Lower leg skin (tissue), 4 donors: ENCODE data around the gene LMCD1. TPM values are rescaled to one million over a fixed set of nuclear protein-coding genes. Genes with fewer than 3 reads are reported as not detected.

Experiments used
- DNase-seq, 2 donors: peaks; one replicate each; pipeline ENCODE4 v3.0.0-alpha.2; 2019; ENCODE audit warnings: low spot score in 2 of 2
- H3K4me3 ChIP-seq: fragments of 200-600 bp; sonication (generic); 2 replicates; pipeline ENCODE4 v1.5.1; 2017; ENCODE audit warnings: mild to moderate bottlenecking, low read depth; ENCODE audit not compliant: poor library complexity, severe bottlenecking
- POLR2A ChIP-seq, 2 donors: fragments of 450-650 bp; IDR thresholded peaks; one replicate each; pipeline ENCODE4 v1.6.1; 2016 to 2017; ENCODE audit warnings: antibody characterized with exemption in 2 of 2, mild to moderate bottlenecking in 1 of 2, moderate library complexity in 1 of 2
- WGBS, 2 donors: methylation state at CpG; one replicate each; pipeline ENCODE4 v1.1.5; 2018; 5-methylcytosine and 5-hydroxymethylcytosine counted together
- intact Hi-C: fragments of 100-400 bp; cut with DNase I; formaldehyde crosslinking; loops from one replicate; pipeline ENCODE4 v1.15.0; 2023; ENCODE audit warnings: low total_unique reads
- total RNA-seq, 4 donors: library from RNA; depleted of rRNA; stranded (reverse); fragments of >200 nt; gene quantifications; one replicate each; pipeline ENCODE4 v1.1.0, GENCODE V29; 2016
- TF ChIP-seq, protein P1 (sequence below), 3 donors: fragments of 450-650 bp; IDR thresholded peaks; one replicate each; pipeline ENCODE4 v1.5.1; 2016; ENCODE audit warnings: antibody characterized with exemption in 3 of 3, mild to moderate bottlenecking in 3 of 3, moderate library complexity in 2 of 3

The LMCD1 gene
- total RNA-seq, 4 donors from 2014 or later: 40.4 to 81.5 (median 54.1) TPM

GRCh38 chr3:8618950-8619349, 117.3 kb downstream of the LMCD1 start:
- intact Hi-C loops: no loop called here
- H3K4me3 ChIP-seq: no peak overlapping the region
- 95 to 96% methylated on average over 4 of the region's 4 CpGs for WGBS, 2 donors
- TF ChIP-seq, protein P1, sequence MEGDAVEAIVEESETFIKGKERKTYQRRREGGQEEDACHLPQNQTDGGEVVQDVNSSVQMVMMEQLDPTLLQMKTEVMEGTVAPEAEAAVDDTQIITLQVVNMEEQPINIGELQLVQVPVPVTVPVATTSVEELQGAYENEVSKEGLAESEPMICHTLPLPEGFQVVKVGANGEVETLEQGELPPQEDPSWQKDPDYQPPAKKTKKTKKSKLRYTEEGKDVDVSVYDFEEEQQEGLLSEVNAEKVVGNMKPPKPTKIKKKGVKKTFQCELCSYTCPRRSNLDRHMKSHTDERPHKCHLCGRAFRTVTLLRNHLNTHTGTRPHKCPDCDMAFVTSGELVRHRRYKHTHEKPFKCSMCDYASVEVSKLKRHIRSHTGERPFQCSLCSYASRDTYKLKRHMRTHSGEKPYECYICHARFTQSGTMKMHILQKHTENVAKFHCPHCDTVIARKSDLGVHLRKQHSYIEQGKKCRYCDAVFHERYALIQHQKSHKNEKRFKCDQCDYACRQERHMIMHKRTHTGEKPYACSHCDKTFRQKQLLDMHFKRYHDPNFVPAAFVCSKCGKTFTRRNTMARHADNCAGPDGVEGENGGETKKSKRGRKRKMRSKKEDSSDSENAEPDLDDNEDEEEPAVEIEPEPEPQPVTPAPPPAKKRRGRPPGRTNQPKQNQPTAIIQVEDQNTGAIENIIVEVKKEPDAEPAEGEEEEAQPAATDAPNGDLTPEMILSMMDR (IDR thresholded peaks at IDR 0.05): no peak
- TF ChIP-seq POLR2A (IDR thresholded peaks at IDR 0.05): no peak
- DNase-seq: peak in 1 of 2 donors; percentile 23

GRCh38 chr3:8619548-8619947, 117.9 kb downstream of the LMCD1 start:
- TF ChIP-seq, protein P1 (IDR thresholded peaks at IDR 0.05): no peak
- no peak for TF ChIP-seq POLR2A (IDR thresholded peaks at IDR 0.05)
- no peak overlapping the region for H3K4me3 ChIP-seq
- 71 to 74% methylated on average over 7 of the region's 7 CpGs for WGBS, 2 donors
- intact Hi-C loops: no loop called here
- no peak for DNase-seq

DNA sequence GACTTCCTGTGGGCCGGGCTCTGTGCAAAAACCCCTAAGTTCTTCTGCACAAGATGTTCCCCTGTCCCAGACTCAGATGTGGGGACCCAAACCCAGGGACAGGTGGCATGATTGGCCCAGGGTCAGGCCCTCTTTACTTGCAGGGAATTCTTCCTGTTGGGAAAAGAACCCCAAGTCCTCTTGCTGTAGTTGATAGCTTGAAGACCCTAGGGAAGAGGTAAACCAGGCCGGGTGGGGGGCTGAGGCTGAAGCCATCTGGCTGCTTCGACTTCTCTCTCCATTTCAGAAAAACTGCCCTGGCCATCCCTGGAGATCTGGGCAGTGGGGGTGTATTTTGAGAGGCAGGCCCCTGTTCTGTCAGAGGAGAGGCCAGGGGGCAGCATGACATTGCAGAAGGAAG, 119.5 kb downstream of the LMCD1 start:
- DNase-seq: peak in 1 of 2 donors; percentile 68
- WGBS, 2 donors: 86 to 91% methylated on average over 3 of the region's 3 CpGs

DNA sequence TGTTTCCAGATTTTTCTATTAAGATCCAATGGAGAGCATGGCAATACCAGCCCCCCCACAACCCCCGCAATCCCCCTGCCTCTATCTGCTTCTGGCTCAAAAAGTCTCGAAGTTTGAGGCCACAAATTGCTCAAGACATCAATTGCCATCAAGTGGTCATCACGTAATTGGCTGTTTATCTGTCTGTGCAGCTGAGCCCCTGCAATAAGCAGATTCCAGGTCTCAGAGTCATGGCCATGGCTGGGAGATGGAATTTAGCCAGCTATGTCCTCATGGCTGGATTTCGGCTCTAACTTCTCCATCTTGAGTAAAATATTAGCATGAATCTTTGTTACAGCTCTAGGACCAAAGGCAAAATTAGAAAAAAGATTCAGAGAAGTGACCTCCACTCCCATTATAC, 120.2 kb downstream of the LMCD1 start:
- intact Hi-C loops: loop anchor here (5.0 kb wide), 1 partner anchor 180 kb away; no protein-coding TSS in a partner anchor
- DNase-seq: no peak
- 82 to 83% methylated on average over 4 of the region's 4 CpGs for WGBS, 2 donors
- no peak overlapping the region for H3K4me3 ChIP-seq
- TF ChIP-seq, protein P1 (IDR thresholded peaks at IDR 0.05): no peak
- TF ChIP-seq POLR2A (IDR thresholded peaks at IDR 0.05): no peak

More for the DNA sequence above, 119.5 kb downstream of the LMCD1 start:
- no peak overlapping the region for H3K4me3 ChIP-seq
- TF ChIP-seq, protein P1 (IDR thresholded peaks at IDR 0.05): no peak
- TF ChIP-seq POLR2A (IDR thresholded peaks at IDR 0.05): no peak
- intact Hi-C loops: loop anchor here (5.0 kb wide), 1 partner anchor 179 kb away; no protein-coding TSS in a partner anchor

- intact Hi-C loops: loop anchor here (5.0 kb wide), 1 partner anchor 181 kb away; no protein-coding TSS in a partner anchor
- TF ChIP-seq, protein P1 (IDR thresholded peaks at IDR 0.05): peak in 1 of 3 donors; percentile 85
- no peak for TF ChIP-seq POLR2A (IDR thresholded peaks at IDR 0.05)
- WGBS, 2 donors: 20 to 30% methylated on average over 24 of the region's 24 CpGs
- H3K4me3 ChIP-seq: no peak overlapping the region
- DNase-seq: peak; percentile 63 to 93
These were observed 121.5 kb downstream of the LMCD1 start for GRCh38 chr3:8622873-8623691.
